HG02884 (cell line): ENCODE results near the gene PFKFB1.

ENCODE experiments used
- ATAC-seq: cut with Tn5 transposase; IDR thresholded peaks from one replicate; pipeline ENCODE4 v1.9.1; 2021; ENCODE audit warnings: mild to moderate bottlenecking, moderate library complexity; ENCODE audit not compliant: unreplicated experiment

The PFKFB1 gene

GRCh38 chrX:54928876-54929275, 65.1 kb downstream of the PFKFB1 start:
- no peak for ATAC-seq

GRCh38 chrX:54926978-54927377, 67.0 kb downstream of the PFKFB1 start:
- ATAC-seq, result no peak

DNA sequence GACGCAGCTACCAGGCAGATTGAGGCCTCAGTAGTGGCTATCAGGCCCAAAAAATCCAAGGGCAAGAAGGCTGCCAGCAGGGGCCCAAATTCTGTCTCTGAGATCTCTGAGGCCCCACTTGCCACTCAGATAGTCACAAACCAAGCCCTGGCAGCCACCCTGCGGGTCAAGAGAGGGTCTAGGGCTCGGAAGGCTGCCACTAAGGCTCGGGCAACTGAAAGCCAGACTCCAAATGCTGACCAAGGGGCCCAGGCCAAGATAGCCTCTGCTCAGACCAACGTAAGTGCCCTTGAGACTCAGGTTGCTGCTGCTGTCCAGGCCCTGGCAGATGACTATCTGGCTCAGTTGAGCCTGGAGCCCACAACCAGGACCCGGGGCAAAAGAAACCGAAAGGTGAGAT, 70.6 kb downstream of the PFKFB1 start:
- ATAC-seq, result no peak

DNA sequence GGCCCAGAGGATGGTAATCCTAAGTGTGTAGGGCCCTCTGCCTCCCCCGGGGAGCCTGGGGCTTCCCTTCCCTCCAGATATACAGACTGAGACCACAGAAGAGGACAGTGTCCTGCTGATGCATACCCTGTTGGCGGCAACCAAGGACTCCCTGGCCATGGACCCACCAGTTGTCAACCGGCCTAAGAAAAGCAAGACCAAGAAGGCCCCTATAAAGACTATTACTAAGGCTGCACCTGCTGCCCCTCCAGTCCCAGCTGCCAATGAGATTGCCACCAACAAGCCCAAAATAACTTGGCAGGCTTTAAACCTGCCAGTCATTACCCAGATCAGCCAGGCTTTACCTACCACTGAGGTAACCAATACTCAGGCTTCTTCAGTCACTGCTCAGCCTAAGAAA, 71.4 kb downstream of the PFKFB1 start:
- ATAC-seq, result no peak

DNA sequence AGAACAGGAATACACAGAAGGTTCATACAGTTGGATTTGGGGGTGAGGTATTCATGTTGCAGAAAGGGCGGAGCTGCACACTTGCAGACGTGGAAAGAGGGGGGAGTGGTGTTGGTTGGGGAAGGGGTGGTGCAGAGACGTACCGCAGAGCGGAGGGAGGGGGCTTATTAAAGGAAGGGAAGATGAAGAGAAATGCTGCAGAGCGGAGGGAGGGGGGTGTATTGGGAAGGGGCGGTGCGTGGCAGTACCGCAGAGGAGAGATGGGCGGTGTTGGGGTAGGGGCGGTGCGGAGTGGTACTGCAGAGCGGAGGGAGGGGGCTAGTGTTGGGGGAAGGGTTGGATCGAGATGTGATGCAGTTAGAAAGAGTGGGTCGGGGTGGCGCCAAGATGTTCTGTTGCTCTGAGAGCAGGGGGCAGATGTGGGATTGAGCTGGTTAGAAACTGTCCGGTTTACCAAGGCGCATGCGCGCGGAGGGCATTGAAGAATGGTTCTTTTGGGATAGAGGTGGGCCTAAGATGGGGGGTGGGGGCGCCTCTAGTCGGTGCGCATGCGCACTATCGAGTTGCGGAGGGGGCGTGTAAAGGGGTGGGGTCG, 72.5 kb downstream of the PFKFB1 start:
- peak; percentile 74 for ATAC-seq

DNA sequence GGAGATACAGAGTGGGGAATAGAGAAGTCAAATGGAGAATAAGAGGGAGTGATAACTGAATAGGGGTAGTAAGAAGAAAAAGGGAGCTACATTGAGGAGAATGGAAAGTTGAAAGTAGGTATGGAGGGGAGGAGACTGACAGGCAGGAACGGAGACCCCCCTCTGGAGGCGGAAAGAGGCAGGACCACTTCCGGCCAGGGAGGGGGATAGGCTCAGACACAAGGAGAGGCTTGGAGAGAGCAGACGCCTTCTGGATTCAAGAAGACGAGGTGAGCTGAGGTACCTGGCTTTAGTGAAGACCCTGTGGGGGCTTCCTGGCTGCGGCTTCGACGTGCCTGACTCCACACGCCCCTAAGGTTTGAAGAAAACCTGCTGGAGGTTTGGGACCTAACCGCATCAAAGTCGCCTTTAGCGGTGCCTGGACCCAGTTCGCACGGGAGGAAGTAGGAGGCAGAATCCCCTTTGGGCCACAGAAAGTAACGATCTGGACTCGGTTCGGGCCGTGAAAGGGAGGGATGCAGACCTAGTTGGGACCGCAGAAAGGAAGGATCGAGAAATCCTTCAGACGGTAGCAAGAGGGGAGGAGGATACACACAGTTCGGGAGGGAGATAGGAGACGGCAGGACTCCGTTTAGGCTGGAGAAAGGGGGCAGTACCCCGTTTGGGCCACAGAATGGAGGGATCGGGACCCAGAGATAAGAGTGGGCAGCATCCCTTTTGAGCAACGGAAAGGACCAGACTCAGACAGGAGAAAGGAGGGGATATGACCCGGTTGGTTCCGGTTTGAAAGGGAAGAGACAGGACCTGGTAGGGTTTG, 73.2 kb downstream of the PFKFB1 start, which contains the start of gene TRO:
Gene TRO (plus strand): TSS at position 215 of the 817 bp plus-strand sequence. CDS start 1,423 bp downstream, outside the sequence.
- no peak for ATAC-seq

GRCh38 chrX:54909941-54910340, 84.0 kb downstream of the PFKFB1 start:
- ATAC-seq, result no peak

- ATAC-seq, result no peak
Measured at GRCh38 chrX:54894159-54894558, 99.8 kb downstream of the PFKFB1 start.

DNA sequence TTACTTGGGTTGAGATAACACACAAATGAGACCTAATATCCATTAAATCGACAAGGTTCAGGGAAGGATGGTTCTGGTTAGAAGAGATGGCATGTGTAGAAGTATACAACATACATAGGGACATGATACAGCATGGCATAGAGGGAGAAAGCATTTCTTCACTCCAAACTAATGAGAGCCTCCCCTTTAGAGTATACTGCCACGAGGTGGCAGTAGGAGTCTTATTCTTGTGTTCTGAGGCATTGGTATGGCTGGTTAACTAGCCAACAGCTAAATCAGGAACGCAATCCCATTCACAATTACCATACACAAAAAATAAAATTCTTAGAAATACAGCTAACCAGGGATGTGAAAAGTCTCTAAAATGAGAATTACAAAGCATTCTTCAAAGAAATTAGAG, 102.4 kb downstream of the PFKFB1 start:
- no peak for ATAC-seq

DNA sequence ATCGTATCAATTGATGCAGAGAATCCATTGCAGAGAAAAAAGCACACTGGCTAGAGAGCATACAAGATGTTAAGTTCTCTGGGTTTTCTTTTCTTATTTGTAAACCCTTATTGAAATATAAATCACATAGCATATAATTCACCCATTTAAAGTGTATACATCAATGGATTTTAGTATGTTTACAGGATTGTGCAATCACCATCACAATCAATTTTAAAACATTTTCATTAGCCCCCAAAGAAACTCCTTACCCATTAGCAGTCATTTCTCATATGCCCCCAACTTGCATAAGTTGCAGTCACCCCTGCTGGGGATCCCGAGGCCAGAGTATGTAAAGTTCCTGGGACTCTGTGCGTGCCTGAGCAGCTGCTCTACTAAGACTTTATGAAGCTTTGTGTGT, 108.2 kb downstream of the PFKFB1 start:
- no peak for ATAC-seq
